ENCODE results near the gene IL17B.

IL17B gene

DNA sequence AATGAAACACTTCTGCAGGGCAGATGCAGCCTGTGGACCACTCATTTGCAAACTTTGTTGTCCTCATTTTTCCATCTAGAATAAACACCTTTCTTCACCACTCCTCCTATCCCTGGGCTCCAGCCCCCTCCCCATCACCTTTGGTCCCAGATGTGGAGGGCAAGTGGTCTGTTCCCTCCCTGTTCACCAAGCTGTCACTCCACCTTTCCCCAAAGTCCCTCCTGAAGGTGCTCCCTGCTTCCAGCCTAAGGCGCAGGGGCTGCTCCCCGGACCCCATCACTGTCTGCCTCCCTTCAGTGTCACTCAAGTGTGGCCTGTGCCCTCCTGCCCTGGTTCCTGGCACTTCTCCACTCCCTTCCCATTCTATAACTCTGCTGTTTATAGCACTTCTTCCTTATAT lies 14.4 kb downstream of the IL17B start:
- ChIA-PET CTCF (interaction anchor here (5.0 to 22.5 kb wide), 3 partner anchors 17 to 49 kb away, joined by 45 to 209 read pairs (median 46); partner anchors contain the start of genes GRPEL2 and IL17B), POLR2A (no interaction called here)
- WGBS (ENCODE audit: insufficient coverage), result 95% methylated on average over 2 of the region's 2 CpGs

DNA sequence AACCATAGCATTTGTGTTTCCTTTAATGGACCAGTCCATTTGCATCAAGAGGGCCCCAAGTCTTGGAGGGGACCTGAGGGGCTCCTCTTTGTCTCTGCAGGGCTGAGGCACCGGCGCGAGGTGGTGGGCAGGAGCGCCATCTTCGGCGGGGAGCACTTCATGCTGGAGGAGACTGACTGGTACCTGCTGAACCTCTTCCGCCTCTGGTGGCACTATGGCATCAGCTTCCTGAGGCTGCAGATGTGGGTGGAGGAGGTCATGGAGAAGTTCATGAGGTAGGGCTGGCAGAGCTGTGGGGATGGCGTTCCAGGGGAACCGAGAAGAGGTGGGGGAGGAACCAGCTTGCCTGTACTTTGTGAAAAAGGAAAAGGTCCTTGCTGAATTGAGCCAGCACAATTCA lies 15.2 kb downstream of the IL17B start:
- 98% methylated on average over 8 of the region's 9 CpGs for WGBS (ENCODE audit: insufficient coverage)
- H3K36me3 ChIP-seq (ENCODE audit: control insufficient read depth in 4 of 4, insufficient read depth in 4 of 4, low read length in 3 of 4), result peaks cover 2 to 15% (median 6%) of the 10 kb centered on the region in 4 experiments
- H3K4me3 ChIP-seq (ENCODE audit: control insufficient read depth in 1 of 7, extremely low read depth in 1 of 7, insufficient read depth in 4 of 7, low read depth in 2 of 7, low read length in 6 of 7), result no peak overlapping the region
- no peak for DNase-seq
- ChIA-PET POLR2A (no interaction called here), CTCF (interaction anchor here (0.9 to 22.5 kb wide), 4 partner anchors 18 to 232 kb away, joined by 3 to 209 read pairs (median 24); partner anchors contain the start of genes GRPEL2 and IL17B)
- H3K9me3 ChIP-seq (ENCODE audit: control extremely low read depth in 1 of 5, control insufficient read depth in 4 of 5, insufficient read depth in 2 of 5, low read depth in 1 of 5, low read length in 4 of 5), result no peaks in the 10 kb centered on the region
- H3K27ac ChIP-seq (ENCODE audit: insufficient read depth in 1 of 2, low read depth in 1 of 2, low read length in 2 of 2, poor library complexity in 1 of 2, severe bottlenecking in 2 of 2), result no peak overlapping the region
- no peaks in the 10 kb centered on the region for H3K27me3 ChIP-seq (replicated peaks in 2 of 5; ENCODE audit: control insufficient read depth in 4 of 5, insufficient read depth in 5 of 5, low read length in 4 of 5)
- H3K4me1 ChIP-seq (ENCODE audit: control extremely low read depth in 1 of 4, control insufficient read depth in 4 of 4, insufficient read depth in 4 of 4, low read length in 3 of 4), result peaks cover 0 to 38% (median 6%) of the 10 kb centered on the region in 4 experiments

More for the DNA sequence above, 14.4 kb downstream of the IL17B start:
- Histone ChIP-seq H3K4me1 (ENCODE audit: control extremely low read depth in 1 of 4, control insufficient read depth in 4 of 4, insufficient read depth in 4 of 4, low read length in 3 of 4) (peaks cover 0 to 30% (median 4%) of the 10 kb centered on the region in 4 experiments), H3K9me3 (ENCODE audit: control extremely low read depth in 1 of 5, control insufficient read depth in 4 of 5, insufficient read depth in 2 of 5, low read depth in 1 of 5, low read length in 4 of 5) (no peaks in the 10 kb centered on the region), H3K27ac (ENCODE audit: insufficient read depth in 1 of 2, low read depth in 1 of 2, low read length in 2 of 2, poor library complexity in 1 of 2, severe bottlenecking in 2 of 2) (no peak overlapping the region), H3K27me3 (replicated peaks in 2 of 5; ENCODE audit: control insufficient read depth in 4 of 5, insufficient read depth in 5 of 5, low read length in 4 of 5) (no peaks in the 10 kb centered on the region), H3K36me3 (ENCODE audit: control insufficient read depth in 4 of 4, insufficient read depth in 4 of 4, low read length in 3 of 4) (peaks cover 2 to 15% (median 6%) of the 10 kb centered on the region in 4 experiments), H3K4me3 (ENCODE audit: control insufficient read depth in 1 of 7, extremely low read depth in 1 of 7, insufficient read depth in 4 of 7, low read depth in 2 of 7, low read length in 6 of 7) (no peak overlapping the region)
- no peak for DNase-seq

DNA sequence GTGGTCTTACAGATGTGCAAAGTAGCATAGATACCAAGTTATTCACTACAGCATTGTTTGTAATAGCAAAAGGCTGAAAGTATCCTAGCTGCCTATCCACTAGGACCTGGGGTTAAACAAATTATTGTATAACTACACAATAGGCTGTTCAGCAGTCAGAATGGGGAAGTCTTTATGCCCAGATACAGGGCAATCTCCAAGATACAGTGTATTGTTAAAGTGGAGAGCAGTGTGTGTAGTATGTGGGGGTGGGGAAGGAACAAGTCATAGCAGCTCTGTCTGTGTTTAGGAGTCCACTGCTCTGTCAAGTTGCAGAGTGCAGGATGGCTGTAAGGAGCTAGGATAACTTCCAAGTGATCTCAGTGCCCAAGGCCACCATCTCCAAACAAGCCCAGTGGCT lies 15.7 kb downstream of the IL17B start:
- H3K27ac ChIP-seq (ENCODE audit: insufficient read depth in 1 of 2, low read depth in 1 of 2, low read length in 2 of 2, poor library complexity in 1 of 2, severe bottlenecking in 2 of 2), result no peak overlapping the region
- ChIA-PET POLR2A (no interaction called here), CTCF (interaction anchor here (0.9 to 22.5 kb wide), 4 partner anchors 7 to 232 kb away, joined by 3 to 209 read pairs (median 17); partner anchors contain the start of gene IL17B)
- H3K36me3 ChIP-seq (ENCODE audit: control insufficient read depth in 4 of 4, insufficient read depth in 4 of 4, low read length in 3 of 4), result peaks cover 2 to 12% (median 5%) of the 10 kb centered on the region in 4 experiments
- DNase-seq, result peak in 2 of 3 donors; percentile 27 to 43
- no peaks in the 10 kb centered on the region for H3K27me3 ChIP-seq (replicated peaks in 2 of 5; ENCODE audit: control insufficient read depth in 4 of 5, insufficient read depth in 5 of 5, low read length in 4 of 5)
- H3K4me1 ChIP-seq (ENCODE audit: control extremely low read depth in 1 of 4, control insufficient read depth in 4 of 4, insufficient read depth in 4 of 4, low read length in 3 of 4), result peaks cover 2 to 44% (median 8%) of the 10 kb centered on the region in 4 experiments
- H3K4me3 ChIP-seq (ENCODE audit: control insufficient read depth in 1 of 7, extremely low read depth in 1 of 7, insufficient read depth in 4 of 7, low read depth in 2 of 7, low read length in 6 of 7), result no peak overlapping the region
- no peaks in the 10 kb centered on the region for H3K9me3 ChIP-seq (ENCODE audit: control extremely low read depth in 1 of 5, control insufficient read depth in 4 of 5, insufficient read depth in 2 of 5, low read depth in 1 of 5, low read length in 4 of 5)

DNA sequence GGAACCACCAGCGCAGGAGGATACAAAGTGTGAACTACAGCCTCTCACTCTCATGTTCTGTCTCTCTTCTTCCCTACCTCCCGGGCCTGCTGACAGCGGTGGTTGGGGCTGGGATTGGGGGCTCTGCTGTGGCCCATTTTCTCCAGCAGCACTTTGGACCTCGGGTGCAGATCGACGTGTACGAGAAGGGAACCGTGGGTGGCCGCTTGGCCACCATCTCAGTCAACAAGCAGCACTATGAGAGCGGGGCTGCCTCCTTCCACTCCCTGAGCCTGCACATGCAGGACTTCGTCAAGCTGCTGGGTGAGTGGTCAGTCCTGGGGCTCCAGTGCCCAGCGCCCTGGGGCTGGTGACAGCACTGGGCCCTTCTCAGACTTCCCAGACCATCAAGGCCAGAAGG lies 16.6 kb downstream of the IL17B start:
- ChIA-PET CTCF (interaction anchor here (2.5 to 22.5 kb wide), 3 partner anchors 8 to 45 kb away, joined by 9 to 209 read pairs (median 31); partner anchors contain the start of gene IL17B), POLR2A (no interaction called here)
- no peak overlapping the region for H3K27ac ChIP-seq (ENCODE audit: insufficient read depth in 1 of 2, low read depth in 1 of 2, low read length in 2 of 2, poor library complexity in 1 of 2, severe bottlenecking in 2 of 2)

DNA sequence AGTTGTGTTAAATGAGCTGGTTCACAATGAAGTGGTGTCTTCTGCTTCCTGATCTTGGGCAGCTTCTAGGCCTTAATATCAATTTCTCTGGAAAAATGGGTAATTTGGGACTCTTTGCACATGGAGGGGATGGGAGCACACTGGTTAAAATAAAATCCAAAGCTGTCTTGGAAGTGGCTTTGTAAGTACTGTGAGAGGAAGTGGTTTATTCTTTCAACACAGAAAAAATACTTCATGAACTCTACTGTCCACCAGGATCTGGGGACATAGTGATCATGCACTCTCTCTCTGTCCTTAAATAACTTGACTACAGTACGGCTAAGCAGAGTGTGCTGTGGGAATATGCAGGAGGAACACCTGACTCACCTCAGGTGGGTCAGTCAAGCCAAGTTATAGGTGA lies 18.8 kb downstream of the IL17B start:
- Histone ChIP-seq H3K4me3 (ENCODE audit: control insufficient read depth in 1 of 7, extremely low read depth in 1 of 7, insufficient read depth in 4 of 7, low read depth in 2 of 7, low read length in 6 of 7) (no peak overlapping the region), H3K27me3 (replicated peaks in 2 of 5; ENCODE audit: control insufficient read depth in 4 of 5, insufficient read depth in 5 of 5, low read length in 4 of 5) (no peaks in the 10 kb centered on the region), H3K4me1 (ENCODE audit: control extremely low read depth in 1 of 4, control insufficient read depth in 4 of 4, insufficient read depth in 4 of 4, low read length in 3 of 4) (peaks cover 2 to 31% (median 13%) of the 10 kb centered on the region in 4 experiments), H3K36me3 (ENCODE audit: control insufficient read depth in 4 of 4, insufficient read depth in 4 of 4, low read length in 3 of 4) (peaks cover under 1 to 11% (median 4%) of the 10 kb centered on the region in 4 experiments), H3K27ac (ENCODE audit: insufficient read depth in 1 of 2, low read depth in 1 of 2, low read length in 2 of 2, poor library complexity in 1 of 2, severe bottlenecking in 2 of 2) (no peak overlapping the region), H3K9me3 (ENCODE audit: control extremely low read depth in 1 of 5, control insufficient read depth in 4 of 5, insufficient read depth in 2 of 5, low read depth in 1 of 5, low read length in 4 of 5) (no peaks in the 10 kb centered on the region)
- POLR2A ChIA-PET, result no interaction called here
- CTCF ChIA-PET, result interaction anchor here (0.9 to 22.5 kb wide), 8 partner anchors 8 to 68 kb away, joined by 3 to 209 read pairs (median 4); partner anchors contain the start of gene IL17B
- WGBS (ENCODE audit: insufficient coverage), result no CpG with 5 or more reads among the region's 1 CpG
- no peak for DNase-seq

More for the DNA sequence above, 16.6 kb downstream of the IL17B start:
- Histone ChIP-seq H3K4me1 (ENCODE audit: control extremely low read depth in 1 of 4, control insufficient read depth in 4 of 4, insufficient read depth in 4 of 4, low read length in 3 of 4) (peaks cover 2 to 42% (median 11%) of the 10 kb centered on the region in 4 experiments), H3K9me3 (ENCODE audit: control extremely low read depth in 1 of 5, control insufficient read depth in 4 of 5, insufficient read depth in 2 of 5, low read depth in 1 of 5, low read length in 4 of 5) (no peaks in the 10 kb centered on the region), H3K27me3 (replicated peaks in 2 of 5; ENCODE audit: control insufficient read depth in 4 of 5, insufficient read depth in 5 of 5, low read length in 4 of 5) (no peaks in the 10 kb centered on the region), H3K4me3 (ENCODE audit: control insufficient read depth in 1 of 7, extremely low read depth in 1 of 7, insufficient read depth in 4 of 7, low read depth in 2 of 7, low read length in 6 of 7) (no peak overlapping the region), H3K36me3 (ENCODE audit: control insufficient read depth in 4 of 4, insufficient read depth in 4 of 4, low read length in 3 of 4) (peaks cover 2 to 11% (median 4%) of the 10 kb centered on the region in 4 experiments)
- 97% methylated on average over 11 of the region's 12 CpGs for WGBS (ENCODE audit: insufficient coverage)
- no peak for DNase-seq

DNA sequence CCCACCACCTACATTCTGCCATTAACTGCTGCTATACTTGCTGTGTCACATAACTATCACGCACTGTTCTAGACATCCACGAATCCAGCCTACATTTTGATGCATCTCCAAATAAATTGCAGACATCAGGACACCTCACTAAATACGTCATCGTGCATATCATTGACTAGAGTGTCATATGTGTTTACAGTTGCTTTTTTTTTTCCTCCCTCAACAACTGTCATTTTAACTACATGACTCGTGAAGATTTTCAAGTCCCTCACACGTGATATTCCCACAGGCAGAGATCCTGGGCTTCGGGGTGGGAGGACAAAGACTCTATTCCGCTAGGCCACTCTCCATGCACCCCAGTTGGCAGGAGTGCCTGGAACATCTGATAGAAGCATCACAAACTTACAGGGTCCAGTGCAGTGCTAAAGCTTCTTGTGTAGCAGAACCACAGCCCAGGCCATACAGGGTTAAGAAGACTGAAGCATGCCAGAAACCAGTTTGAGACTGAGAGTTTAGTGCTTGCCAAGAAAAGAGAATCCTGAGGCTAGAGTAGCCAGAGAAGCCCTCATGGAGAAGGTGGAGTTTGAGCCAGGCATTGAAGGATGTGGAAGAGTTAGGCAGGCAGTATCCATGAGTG lies 20.1 kb downstream of the IL17B start:
- Histone ChIP-seq H3K27me3 (replicated peaks in 2 of 5; ENCODE audit: control insufficient read depth in 4 of 5, insufficient read depth in 5 of 5, low read length in 4 of 5) (no peaks in the 10 kb centered on the region), H3K9me3 (ENCODE audit: control extremely low read depth in 1 of 5, control insufficient read depth in 4 of 5, insufficient read depth in 2 of 5, low read depth in 1 of 5, low read length in 4 of 5) (no peaks in the 10 kb centered on the region), H3K27ac (ENCODE audit: insufficient read depth in 1 of 2, low read depth in 1 of 2, low read length in 2 of 2, poor library complexity in 1 of 2, severe bottlenecking in 2 of 2) (no peak overlapping the region), H3K4me3 (ENCODE audit: control insufficient read depth in 1 of 7, extremely low read depth in 1 of 7, insufficient read depth in 4 of 7, low read depth in 2 of 7, low read length in 6 of 7) (peak overlapping the region in 3 of 7 experiments; percentile 84 to 92 (median 89)), H3K4me1 (ENCODE audit: control extremely low read depth in 1 of 4, control insufficient read depth in 4 of 4, insufficient read depth in 4 of 4, low read length in 3 of 4) (peaks cover 2 to 33% (median 13%) of the 10 kb centered on the region in 4 experiments), H3K36me3 (ENCODE audit: control insufficient read depth in 4 of 4, insufficient read depth in 4 of 4, low read length in 3 of 4) (peaks cover 2 to 13% (median 6%) of the 10 kb centered on the region in 4 experiments)
- ChIA-PET CTCF (interaction anchor here (0.8 to 22.5 kb wide), 7 partner anchors 9 to 34 kb away, joined by 3 to 209 read pairs (median 6); partner anchors contain the start of gene IL17B), POLR2A (interaction anchor here (1.4 kb wide), 1 partner anchor 12 kb away, joined by 4 read pairs; no protein-coding TSS in a partner anchor)
- DNase-seq, result no peak
- WGBS (ENCODE audit: insufficient coverage), result 97% methylated on average over 6 of the region's 8 CpGs

DNA sequence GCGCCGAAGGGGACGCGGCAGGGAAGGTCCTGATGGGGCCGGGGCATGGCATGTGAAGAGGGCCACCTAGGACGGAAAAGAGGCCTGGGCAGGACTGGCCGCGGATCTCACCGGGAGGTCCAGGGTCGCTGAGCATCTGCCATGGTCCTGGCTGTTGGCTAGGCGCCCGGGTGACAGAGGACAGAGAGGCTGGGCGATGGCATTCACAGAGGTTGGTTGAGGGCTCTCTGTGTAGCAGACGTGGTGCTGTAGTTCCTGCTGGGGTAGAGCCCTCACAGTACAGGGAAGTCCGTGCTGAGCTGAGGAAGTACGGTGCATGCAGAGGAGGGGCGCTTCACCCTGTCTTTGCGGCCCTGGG lies 20.8 kb downstream of the IL17B start:
- POLR2A ChIA-PET, result interaction anchor here (1.4 kb wide), 1 partner anchor 12 kb away, joined by 4 read pairs; no protein-coding TSS in a partner anchor
- Histone ChIP-seq H3K27ac (ENCODE audit: insufficient read depth in 1 of 2, low read depth in 1 of 2, low read length in 2 of 2, poor library complexity in 1 of 2, severe bottlenecking in 2 of 2) (peak overlapping the region in 1 of 2 experiments; percentile 73), H3K4me1 (ENCODE audit: control extremely low read depth in 1 of 4, control insufficient read depth in 4 of 4, insufficient read depth in 4 of 4, low read length in 3 of 4) (peaks cover 2 to 38% (median 13%) of the 10 kb centered on the region in 4 experiments), H3K9me3 (ENCODE audit: control extremely low read depth in 1 of 5, control insufficient read depth in 4 of 5, insufficient read depth in 2 of 5, low read depth in 1 of 5, low read length in 4 of 5) (no peaks in the 10 kb centered on the region), H3K27me3 (replicated peaks in 2 of 5; ENCODE audit: control insufficient read depth in 4 of 5, insufficient read depth in 5 of 5, low read length in 4 of 5) (no peaks in the 10 kb centered on the region), H3K36me3 (ENCODE audit: control insufficient read depth in 4 of 4, insufficient read depth in 4 of 4, low read length in 3 of 4) (peaks cover 2 to 13% (median 7%) of the 10 kb centered on the region in 4 experiments), H3K4me3 (ENCODE audit: control insufficient read depth in 1 of 7, extremely low read depth in 1 of 7, insufficient read depth in 4 of 7, low read depth in 2 of 7, low read length in 6 of 7) (peak overlapping the region; percentile 67 to 92 (median 82))
- CTCF ChIA-PET, result interaction anchor here (0.8 to 22.5 kb wide), 10 partner anchors 9 to 41 kb away, joined by 3 to 209 read pairs (median 5); partner anchors contain the start of gene IL17B
- DNase-seq, result peak in 2 of 3 donors; percentile 59 to 70
- 0% methylated on average over 13 of the region's 18 CpGs for WGBS (ENCODE audit: insufficient coverage)
